T47D (cell line): ENCODE results near the gene PRUNE2.

Source experiments
- DNase-seq, 2 experiments: peaks; one replicate each; pipeline versions ENCODE4 v3.0.0 to v3.0.0-alpha.2; 2011 to 2012; ENCODE audit warnings: low read depth in 1 of 2, low spot score in 1 of 2
- JUND ChIP-seq: IDR thresholded peaks from 2 replicates; pipeline ENCODE4 v1.6.1; 2012; ENCODE audit warnings: low read depth
- in situ Hi-C: cut with HindIII; loops from 2 replicates; pipeline ENCODE4 v1.10.0; 2016; ENCODE audit warnings: low sequenced_read_pairs, low pct_unique_long_range_greater_than_20kb

Gene PRUNE2

DNA sequence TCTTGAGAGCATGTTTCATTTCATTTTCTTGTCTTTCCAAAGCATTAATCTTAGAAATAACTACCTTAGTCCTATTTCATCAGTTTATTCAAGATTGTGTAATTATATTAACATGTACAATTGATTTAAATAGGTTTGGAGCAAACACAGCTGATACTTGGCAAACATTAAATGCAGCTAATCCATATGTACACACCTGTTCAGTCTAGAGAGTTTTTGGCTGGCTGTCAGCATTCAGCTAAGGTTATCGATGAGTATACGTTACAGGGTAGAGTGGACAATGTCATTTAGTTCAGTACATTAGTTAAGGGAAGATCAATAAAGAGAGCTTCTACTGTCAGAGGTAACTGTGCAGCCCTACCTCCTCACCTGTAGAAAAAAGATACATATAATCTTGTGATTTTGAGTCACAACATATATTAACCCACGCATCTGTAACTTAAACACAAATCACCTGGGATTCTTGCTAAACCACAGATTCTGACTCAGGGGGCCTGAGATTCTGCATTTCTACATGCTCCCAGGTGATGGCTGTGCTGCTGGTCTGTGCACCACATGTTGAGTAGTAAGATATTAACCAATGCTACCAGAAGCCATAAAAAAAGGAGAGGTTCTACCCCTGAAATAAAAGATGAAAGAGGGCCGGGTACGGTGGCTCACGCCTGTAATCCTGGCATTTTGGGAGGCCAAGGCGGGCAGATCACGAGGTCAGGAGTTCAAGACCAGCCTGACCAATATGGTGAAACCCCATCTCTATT is 175.8 kb downstream of the PRUNE2 start:
- in situ Hi-C loops = no loop called here
- peak in 1 of 2 experiments; percentile 5 for DNase-seq
- no peak for TF ChIP-seq JUND

DNA sequence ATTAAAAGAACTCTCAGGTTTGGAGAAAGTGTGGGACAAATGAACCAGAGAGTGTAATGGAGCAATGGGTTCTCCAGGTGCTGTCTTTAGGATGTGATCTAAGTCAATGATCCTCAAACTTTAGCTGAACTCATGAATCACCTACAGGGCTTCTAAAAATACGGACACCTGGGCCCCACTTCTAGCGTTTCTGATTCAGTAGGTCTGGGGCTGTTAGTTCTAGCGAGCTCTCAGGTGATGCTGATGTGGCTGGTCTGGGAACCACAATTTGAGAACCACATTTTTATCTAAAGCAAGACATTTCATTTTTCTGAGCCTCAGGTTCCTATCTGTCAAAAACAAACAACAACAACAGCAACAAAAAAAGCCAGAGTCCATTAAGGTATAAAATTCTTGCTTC is 176.8 kb downstream of the PRUNE2 start:
- DNase-seq = no peak
- in situ Hi-C loops = no loop called here

DNA sequence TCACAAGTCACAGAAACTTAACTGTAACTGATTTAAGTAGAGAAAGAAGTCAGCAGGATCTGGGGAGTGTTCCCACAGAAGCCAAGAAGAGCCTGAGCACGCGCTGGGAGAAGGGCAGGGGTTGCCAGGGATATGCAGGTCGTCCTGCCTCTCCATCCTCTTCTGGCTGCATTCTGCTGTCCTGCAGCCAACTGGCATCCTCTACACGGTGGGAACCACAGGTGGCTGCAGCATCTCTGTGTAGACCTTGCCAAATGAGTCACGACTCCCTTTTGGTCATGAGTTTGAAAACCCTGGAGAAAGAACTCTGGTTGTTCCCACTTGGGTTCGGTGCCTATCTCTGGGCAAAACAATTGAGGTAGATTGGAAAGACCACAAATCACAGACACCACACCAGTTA is 180.0 kb downstream of the PRUNE2 start:
- in situ Hi-C loops = no loop called here
- no peak for TF ChIP-seq JUND
- DNase-seq = no peak

More for the DNA sequence above, 176.8 kb downstream of the PRUNE2 start:
- TF ChIP-seq JUND = no peak

DNA sequence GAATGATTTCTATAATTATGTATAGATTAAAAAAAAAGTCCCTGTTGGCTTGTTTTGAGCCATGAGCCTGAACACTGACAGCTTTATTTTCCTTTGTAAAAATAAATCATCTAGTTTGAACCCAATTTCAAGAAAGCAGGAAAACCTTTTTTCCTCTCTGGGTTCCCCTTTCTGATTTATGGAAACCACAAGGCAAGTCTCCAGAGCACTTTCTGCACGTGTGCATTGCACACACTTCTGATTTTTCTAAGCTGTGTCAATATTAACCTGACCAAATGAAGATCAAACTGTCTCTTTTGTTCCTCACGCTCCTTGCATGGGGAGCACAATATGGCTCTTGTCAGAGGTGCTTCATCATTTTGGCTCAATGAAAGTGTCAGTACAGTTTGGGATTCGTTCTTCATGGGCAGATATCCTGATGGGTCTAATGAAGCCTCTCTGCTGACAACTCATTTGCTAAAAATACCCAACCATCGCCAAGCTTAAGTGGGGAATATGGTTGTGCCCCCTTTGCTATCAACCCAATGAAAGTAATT is 180.8 kb downstream of the PRUNE2 start:
- no peak for DNase-seq
- no peak for TF ChIP-seq JUND
- in situ Hi-C loops = no loop called here

DNA sequence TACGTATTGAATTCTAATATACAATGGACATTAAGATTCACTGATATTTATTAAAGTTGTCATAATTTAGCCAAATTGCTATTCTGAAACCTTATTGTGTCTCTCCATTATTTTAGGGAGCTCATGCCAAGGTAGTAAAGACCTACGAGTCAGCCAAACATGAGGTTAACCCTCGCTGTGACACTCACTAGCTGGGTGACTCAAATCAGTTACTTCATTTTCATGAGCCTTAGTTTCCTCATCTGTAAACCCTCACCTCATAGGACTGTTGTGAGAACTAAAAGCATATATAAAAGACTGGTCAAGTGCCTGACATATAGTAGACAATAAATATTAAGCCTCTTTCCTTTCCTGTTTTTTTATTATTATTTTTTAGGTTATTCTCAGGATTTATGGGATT is 185.7 kb downstream of the PRUNE2 start:
- TF ChIP-seq JUND = no peak
- in situ Hi-C loops = no loop called here
- no peak for DNase-seq

DNA sequence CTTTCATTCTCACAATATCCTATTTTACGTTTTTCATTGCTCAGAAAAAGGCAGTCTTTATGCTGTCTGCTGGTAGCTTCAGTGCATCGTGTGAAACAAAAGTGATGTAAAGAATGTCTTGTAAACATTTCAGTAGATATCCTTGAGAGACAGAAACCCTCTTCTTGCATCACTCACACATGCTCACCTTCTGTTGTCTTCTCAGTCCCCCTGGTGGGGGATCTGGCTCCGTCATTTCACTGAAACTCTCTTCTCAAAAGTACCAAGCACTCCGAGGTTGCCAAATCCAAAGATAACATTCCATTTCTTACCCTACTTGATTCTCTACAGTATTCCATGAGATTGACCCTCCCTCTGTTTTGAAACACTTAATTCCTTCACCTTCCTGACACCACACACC is 187.7 kb downstream of the PRUNE2 start:
- in situ Hi-C loops = no loop called here
- DNase-seq = no peak
- no peak for TF ChIP-seq JUND

DNA sequence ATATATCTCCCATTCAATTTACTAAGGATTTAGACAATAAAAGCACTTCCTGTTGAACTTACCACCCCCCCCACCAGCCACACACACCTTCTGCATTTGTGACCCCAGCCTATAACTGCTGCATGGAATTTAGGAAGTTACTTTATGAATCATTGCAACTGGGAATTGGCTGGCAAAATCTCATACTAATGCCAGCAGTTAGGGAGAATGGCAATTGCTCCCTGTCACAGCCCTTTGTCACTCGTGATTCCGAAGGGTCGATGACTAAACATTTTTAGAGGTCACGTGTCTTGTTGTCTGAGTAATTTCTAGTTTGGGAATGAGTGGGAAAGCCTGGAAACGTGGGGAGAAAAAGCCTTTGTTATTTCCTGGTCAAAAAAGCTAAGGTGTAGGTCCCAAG is 188.3 kb downstream of the PRUNE2 start:
- in situ Hi-C loops = no loop called here
- DNase-seq = no peak
- no peak for TF ChIP-seq JUND

DNA sequence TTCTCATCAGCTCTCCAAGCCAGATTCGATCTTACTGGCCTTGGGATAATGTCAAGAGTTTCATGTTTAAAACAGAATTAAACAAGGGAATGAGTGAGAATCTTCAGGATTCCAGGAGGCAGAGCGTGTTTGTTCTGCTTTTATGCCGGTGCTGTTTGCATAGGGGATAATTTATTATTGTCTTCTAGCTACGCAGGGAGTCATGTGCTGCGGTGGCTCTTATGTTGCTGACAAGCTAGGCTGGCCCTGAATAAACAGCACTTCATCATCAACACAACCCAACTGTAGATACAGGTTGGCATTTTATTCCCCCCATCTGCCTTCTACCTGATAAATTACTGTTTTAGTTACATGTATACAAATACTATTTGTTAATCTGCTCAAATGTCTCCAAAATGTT is 188.7 kb downstream of the PRUNE2 start:
- in situ Hi-C loops = no loop called here
- TF ChIP-seq JUND = no peak
- DNase-seq = no peak

DNA sequence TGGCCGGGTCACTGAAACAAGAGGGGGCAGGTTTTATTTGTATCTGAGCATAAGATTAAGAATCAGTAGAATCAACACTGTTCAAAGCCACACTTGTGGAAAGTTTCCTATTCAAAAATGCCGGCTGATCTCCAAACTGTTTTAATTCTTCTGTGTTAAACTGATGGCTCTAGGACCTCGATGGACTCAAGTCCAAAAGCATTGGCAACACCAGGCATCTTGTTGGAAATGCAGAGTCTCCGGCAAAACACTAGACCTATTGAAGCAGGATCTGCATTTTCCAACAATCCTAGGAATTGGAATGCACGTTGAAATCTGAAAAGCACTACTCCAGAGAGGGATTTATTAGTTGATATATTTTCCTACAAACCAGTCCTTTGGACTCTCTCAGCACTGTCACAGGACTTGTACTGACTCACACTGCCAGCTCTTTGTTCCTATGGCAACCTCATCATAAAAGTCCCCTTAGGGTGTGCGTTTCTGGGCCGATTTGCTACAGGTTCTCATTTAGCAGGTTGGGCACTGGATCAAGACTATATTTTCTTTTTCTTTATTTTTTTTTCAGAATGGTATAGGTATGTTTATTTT is 189.7 kb downstream of the PRUNE2 start:
- no peak for TF ChIP-seq JUND
- DNase-seq = no peak
- in situ Hi-C loops = no loop called here

DNA sequence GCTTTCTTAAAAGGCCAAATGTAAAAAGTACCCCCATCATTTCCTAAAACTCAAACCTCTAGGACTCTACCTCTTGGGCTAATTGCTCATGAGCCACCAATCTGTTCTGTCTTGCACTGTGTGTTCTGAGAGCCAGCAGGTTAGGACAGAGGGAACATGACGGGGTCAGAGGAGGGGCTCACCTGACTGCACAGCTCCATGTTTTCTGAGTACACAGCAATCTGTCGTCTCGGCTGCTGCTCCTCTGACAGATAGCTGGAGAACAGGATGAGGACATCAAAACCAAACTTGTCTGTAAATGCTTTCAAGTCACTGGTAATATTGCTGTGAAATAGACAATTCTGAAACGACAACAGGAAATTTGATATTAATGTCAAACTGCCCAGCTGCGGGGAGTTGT is 192.5 kb downstream of the PRUNE2 start:
- DNase-seq = no peak
- TF ChIP-seq JUND = no peak
- in situ Hi-C loops = no loop called here

DNA sequence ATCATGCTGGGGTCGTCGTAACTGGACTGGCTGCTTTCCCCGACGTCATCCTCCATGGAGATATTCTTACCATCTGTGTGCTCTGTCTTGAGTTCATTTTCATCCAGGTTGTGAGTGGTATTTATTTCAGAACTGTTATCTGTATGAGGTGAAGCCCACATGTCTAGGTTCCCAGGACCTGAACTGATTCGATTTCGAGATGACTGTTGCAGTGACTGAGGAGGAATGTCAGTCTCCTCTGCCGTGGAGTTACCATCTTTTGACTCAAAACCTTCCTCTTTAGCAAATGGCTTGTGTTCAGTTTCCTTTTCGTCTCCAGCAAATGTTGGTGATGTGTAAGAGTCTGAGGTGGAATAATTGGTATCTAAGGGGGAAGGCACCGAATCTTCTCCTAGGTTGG is 196.9 kb downstream of the PRUNE2 start:
- no peak for TF ChIP-seq JUND
- no peak for DNase-seq
- in situ Hi-C loops = no loop called here

DNA sequence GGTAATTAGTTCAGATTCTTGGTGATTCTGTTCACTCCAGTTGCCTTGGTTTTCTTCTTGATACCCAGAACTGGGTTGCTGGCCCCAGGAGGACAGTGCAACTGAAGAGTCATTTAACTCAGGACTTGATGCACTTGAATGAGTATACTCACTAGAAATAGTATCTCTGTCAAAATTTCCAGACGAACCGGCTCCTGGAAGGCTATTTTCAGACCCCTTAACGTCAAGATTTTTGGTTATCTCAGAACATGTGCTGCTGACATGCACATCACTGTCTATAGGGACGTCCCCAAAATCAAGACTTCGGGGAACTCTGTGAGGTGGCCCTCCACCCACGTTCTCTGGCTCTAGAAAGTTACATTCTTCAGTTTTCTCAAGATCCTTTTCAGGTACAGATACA is 198.4 kb downstream of the PRUNE2 start:
- no peak for TF ChIP-seq JUND
- in situ Hi-C loops = no loop called here
- no peak for DNase-seq

DNA sequence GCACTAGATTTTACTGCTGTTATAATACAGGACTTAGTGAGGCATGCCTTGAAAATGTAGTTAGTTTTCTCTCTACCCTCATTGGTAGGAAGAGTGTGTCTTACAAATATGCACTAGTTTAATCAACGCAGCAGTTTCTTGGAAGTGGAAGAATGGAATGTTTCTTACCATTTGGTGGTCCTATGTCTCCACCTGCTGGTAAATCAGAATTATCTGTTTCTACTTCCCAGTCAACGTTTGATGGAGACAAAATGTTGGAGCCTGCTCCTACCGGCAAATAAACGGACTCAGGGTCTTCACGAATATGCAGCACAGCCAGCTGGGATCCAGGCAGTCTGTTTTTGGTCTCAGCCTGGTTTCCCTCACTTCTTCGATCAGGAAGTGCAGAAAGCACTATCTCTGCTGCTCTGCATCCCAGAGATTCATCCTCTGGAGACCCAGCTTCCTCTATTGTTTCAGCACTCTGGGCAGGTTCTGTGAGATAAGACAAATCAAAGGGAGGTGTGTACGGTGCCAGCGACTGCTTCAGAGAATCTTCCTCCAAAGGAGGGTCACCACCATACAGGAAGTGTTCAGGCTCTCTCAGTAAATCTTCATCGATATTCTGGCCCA is 201.2 kb downstream of the PRUNE2 start:
- peak; percentile 25 to 72 for DNase-seq
- TF ChIP-seq JUND = no peak
- in situ Hi-C loops = no loop called here
